Raji (cell line): Measurements from ENCODE around the gene TNFSF4.

ENCODE experiments used
- POLR2A ChIP-seq: IDR thresholded peaks from 2 replicates; pipeline ENCODE4 v1.6.1; 2011; ENCODE audit warnings: low read depth, low read length, control low read depth; ENCODE audit not compliant: insufficient read depth

The TNFSF4 gene

GRCh38 chr1:173222149-173223030 is 15.3 kb upstream of the TNFSF4 start:
- TF ChIP-seq POLR2A: no peak

GRCh38 chr1:173220157-173220556 is 13.0 kb upstream of the TNFSF4 start:
- no peak for TF ChIP-seq POLR2A

- no peak for TF ChIP-seq POLR2A
Observed at GRCh38 chr1:173213665-173214064, 6.5 kb upstream of the TNFSF4 start.

DNA sequence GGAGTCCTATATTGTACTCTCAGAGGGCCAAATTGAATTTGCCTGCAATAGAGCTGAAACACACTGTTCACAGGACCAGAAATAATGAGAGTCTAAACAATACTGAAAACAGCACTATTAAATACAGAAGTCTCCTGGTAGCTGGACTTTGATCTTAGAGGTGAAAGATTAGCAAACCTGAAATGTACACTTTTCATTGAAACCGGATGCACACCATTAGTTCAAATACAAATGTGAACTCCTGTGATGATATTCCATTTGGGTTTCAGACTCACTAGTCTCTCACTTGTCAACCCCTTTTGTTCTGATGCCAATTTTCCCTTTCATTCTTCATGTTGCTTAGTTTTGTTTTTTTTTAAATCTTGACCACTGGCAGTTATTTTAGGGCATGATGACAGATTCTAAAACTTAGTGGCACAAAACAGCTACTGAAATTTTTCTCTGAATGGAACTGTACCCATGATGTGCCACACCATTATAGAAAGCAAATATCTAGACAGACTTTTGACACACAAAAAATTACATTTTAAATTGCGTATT is 5.9 kb upstream of the TNFSF4 start:
- TF ChIP-seq POLR2A: no peak

DNA sequence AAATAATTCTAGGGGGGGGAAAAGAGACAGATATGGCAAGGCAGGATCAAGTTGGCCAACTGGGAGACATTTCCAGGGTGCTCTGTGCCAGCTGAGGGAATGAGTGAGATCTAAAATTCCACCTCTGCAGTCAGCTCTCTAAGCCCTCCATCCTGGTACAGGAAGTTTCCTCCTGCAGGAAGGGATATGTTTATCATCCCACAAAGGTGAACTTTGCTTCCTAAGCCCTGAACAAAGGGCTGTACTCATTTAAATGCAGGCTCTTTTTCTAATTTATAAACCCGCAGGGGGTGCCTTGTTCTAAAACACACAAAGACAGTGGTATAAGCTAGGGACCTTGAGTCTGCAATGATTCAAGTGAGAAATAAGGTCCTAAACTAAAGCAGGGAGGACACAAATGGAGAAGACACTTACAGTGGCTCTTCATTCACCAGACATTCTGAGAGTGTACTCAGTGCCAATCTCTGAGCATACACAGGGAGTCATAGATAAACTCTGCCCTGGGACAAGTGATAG is 3.6 kb upstream of the TNFSF4 start:
- TF ChIP-seq POLR2A: no peak

DNA sequence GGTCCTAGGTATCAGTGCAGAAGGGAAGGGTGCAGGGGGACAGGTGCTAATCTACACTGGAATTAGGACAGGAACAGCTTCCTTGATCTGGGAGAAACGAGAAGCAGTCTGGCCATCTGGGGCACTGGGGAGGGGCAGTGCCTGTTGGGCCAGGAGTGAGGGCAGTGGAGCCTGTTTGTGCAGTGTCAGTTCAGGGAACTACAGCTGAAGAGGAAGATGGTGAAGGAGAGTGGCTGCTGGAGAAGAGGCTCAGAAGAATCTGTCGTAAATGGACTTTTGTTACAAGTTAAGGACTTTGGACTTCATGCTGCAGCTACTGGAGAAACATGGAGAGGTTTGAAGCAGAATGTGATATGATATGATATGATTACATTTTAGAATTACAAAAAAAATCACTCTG is 3.2 kb upstream of the TNFSF4 start:
- TF ChIP-seq POLR2A: no peak

DNA sequence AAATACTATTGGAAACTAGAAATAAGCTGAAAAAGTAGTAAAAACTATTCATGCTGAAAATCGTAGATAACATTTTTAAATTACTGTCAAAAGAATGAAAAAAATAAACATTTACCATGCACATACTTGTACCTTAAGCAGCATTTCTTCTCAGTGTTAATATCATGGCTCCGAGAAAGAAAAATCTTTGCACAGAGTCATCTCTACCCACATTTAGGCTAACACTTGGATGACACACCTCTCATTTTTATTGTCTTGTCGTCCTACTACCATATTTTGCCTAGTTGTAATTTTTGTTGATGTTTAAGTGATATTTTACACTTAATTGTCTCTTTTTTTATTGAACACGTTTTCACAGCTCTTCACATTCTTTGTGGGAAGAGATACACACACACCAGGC is 1.7 kb upstream of the TNFSF4 start:
- no peak for TF ChIP-seq POLR2A

GRCh38 chr1:173208146-173208545 is 1.0 kb upstream of the TNFSF4 start:
- no peak for TF ChIP-seq POLR2A

GRCh38 chr1:173205146-173206051 is 1.7 kb downstream of the TNFSF4 start:
- no peak for TF ChIP-seq POLR2A

GRCh38 chr1:173204693-173205092 is 2.4 kb downstream of the TNFSF4 start:
- no peak for TF ChIP-seq POLR2A

DNA sequence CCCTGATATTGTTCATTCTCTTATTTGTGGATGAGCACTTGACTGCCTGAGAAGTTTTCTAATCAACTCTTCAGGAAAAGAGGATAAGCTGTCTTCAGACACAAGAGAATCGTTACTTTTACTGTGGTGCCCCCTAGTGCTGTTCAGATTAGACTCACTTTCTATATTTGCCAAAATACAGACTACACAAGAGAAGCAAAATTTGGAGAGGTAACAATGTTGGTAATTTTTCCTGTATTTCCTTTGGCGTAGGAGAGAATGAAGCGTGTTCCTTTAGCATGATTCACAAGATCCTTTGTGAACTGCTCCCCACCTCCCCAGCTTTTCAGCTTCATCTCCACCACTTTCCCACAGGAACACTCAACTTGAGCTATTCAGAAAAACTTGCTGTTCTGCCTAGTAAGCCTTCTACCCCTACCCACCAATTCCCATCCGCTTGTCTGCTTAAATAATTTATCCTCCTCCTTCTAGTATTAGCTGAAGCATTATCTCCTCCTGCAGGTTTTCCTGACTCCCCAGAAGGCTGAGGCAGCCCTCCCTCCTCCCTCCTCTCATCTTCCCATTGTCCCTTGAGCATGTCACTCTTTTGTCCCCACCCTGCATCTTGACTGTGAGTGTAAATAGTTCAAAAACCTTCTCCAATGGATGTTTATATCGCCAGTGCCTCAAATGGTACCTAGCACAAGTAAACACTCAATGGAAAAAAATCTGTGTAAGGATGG is 4.5 kb downstream of the TNFSF4 start:
- no peak for TF ChIP-seq POLR2A

DNA sequence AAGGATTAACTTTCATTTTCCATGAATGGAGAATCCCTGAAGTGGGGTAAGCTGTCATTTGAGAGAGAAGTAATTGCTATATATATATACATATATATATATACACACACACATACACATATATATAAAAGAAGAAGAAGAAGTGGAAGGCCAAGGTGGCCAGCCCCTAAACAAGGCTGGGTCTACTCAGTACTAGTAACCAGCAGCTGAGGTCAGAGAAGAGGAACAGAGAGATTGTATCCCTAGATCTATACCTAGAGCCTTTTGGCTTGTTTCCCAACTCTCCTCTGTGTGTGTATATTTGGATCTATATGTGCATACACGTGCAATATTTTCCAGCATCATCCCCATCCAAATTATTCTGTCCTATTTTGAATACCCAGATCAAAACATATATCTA is 5.2 kb downstream of the TNFSF4 start:
- no peak for TF ChIP-seq POLR2A

DNA sequence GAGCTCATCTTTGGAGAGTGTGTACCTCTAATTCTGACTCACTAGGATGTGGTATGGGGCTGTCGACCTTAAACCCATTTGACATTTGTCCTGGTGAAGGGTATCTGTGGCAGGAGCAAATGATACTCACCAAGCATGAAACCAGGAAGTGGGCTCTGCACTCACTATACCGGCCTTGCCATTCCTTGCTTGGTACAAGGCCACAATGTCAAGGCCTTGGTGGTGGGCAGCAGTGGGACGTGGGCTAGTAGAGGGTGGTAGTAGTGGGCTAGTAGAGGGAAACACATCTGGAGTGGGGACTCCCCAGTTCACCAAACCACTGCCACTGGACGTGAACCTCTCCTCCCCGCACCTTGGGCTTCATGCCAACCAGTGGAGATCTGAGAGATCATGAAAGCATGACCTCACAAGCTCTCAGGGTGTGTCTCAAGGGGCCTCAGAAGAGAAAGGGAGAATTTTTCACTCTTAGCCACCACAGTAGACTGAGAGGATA is 11.5 kb downstream of the TNFSF4 start:
- no peak for TF ChIP-seq POLR2A

- TF ChIP-seq POLR2A: no peak
Observed at GRCh38 chr1:173193639-173194038, 13.5 kb downstream of the TNFSF4 start.
